ENCODE measurements around the gene DAGLB.
"Not testable (repeated sequence)": the region's sequence is repeated elsewhere in the genome, so short reads cannot be mapped to it uniquely, and the experiment has no call there.

Gene DAGLB

DNA sequence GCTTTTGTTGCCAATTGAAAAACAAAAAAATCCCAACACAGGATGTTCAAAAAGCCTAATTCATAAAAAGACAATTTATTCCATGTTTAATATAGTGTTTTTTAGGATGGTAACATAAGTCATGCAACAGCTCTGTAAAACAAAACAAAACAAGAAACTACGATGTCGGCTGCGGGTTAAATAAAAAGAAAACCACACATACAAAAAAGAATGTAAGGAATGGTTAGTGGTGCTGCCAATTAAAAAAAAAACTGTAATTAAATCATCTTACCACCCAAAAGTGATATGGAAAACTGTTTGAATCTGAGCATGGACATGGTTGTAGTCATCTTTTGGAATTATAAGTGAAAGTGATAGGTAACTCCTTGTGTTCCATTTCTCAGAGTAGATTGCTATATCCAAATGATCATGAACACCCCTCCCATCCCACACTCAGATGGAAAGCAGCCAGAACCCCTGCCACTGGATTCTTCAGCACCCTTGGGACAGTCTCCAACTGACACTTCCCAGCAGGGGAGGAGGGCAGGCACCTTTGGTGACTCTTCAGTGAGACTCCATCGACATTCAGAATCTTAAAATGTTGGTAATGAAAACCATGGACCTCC, 14.3 kb upstream of the DAGLB start:
- no peak for DNase-seq

DNA sequence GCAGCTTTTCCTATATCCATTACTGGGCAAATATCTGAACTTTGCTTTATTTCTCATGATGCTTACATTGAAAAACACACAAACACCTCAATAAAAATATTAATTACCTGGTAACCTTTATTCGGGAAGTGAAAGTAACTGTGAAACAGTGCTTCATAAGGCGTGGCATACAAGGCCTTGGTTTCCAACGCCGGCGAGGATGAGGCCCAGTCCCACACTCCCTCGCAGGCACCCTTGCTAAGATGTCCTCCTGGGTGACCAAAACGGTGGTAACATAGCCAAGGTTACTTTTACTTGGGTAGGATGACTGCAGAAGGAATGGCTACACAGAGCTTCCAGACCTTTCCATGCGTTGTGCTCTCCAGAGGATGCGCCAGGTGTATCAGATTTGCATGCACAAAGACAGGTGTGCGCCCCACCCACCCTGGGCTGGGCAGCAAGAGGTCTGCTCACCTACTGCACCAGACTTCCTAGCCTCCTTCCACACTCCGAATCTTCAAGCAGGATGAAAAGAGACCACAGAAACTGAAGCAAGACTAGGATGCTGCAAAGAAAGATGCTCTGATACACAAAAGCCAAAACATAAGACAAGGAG, 13.3 kb upstream of the DAGLB start:
- DNase-seq, result no peak

DNA sequence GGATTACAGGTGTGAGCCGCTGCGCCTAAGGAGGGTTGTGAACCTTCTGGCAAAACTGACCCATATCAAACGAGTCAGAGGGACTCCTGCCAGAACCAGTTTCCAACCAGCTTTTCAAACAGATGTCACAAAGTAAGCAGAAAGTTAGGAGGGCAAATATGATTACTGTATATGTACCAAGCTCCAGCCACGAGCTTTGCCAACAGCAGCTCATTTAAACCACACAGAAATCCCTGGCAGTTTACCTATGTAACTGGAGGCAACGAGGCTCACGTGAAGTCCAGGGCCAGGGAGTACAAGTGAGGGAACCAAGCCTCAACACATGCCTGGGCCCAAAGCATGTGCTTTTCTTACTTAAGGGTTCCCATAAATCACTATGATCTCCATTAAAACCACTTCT, 12.5 kb upstream of the DAGLB start:
- no peak for DNase-seq

DNA sequence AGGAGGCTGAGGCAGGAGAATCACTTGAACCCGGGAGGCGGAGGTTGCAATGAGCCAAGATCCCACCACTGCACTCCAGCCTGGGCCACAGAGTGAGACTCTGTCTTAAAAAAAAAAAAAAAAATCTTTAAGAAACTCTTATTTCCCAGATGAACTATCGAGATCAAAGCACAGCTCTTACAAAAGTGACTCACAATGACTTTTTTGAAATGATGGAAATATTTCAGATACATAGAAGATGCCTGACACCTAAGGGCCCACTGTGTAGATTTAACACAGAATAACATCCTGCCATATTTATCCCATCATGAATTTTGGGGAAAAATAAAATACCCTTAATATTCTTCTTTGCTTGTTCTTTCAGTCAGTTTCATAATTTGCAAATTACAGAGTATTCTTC, 10.9 kb upstream of the DAGLB start:
- DNase-seq, result not testable (repeated sequence)

DNA sequence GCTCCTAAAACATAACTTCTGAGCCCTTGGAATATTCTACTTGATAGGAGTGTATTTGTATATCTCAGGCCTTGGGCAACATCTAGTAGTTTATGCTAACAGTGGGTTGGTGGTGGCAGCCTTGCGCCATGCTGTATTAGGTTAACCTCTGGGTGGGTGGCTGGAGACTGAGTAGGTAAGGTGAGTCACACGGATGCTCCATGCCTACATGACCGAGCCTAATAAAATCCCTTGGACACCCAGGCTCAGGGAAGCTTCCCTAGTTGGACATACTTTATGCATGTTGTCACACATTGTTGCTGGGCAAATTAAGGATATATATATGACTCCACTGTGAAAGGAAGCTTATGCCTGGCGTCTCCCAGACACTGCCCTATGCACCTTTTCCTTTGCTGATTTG, 6.0 kb upstream of the DAGLB start:
- no peak for DNase-seq

- no peak for DNase-seq
Measured at GRCh38 chr7:6451224-6451705, 3.5 kb upstream of the DAGLB start.

GRCh38 chr7:6450591-6450990, 2.8 kb upstream of the DAGLB start:
- DNase-seq, result not testable (repeated sequence)

GRCh38 chr7:6449884-6450283, 2.1 kb upstream of the DAGLB start:
- not testable (repeated sequence) for DNase-seq

DNA sequence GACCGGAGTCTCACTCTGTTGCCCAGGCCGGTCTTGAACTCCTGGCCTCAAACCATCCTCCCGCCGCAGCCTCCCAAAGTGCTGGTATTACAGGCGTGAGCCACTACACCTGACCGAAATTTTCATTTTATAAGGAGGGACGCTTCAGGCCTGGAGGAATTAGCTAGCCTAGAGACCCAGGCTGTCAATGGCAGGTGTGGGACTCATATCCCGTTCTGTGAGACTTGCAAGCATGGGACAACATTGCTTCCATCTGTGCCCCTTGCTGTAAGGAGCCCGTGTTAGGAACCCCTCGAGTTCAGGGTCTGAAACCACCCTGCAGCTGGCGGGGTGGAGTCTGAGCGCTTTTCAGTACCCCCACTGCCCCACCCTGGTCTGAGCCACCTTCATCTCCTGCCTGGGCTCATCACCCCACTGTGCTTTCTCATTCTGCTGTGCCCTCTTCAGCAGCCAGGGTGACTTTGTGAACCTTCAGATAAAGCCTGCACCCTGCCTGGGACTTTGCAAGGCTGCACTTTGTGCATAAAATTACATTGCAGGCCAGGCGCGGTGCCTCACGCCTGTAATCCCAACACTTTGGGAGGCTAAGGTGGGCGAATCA, 1.3 kb upstream of the DAGLB start:
- no peak for DNase-seq

DNA sequence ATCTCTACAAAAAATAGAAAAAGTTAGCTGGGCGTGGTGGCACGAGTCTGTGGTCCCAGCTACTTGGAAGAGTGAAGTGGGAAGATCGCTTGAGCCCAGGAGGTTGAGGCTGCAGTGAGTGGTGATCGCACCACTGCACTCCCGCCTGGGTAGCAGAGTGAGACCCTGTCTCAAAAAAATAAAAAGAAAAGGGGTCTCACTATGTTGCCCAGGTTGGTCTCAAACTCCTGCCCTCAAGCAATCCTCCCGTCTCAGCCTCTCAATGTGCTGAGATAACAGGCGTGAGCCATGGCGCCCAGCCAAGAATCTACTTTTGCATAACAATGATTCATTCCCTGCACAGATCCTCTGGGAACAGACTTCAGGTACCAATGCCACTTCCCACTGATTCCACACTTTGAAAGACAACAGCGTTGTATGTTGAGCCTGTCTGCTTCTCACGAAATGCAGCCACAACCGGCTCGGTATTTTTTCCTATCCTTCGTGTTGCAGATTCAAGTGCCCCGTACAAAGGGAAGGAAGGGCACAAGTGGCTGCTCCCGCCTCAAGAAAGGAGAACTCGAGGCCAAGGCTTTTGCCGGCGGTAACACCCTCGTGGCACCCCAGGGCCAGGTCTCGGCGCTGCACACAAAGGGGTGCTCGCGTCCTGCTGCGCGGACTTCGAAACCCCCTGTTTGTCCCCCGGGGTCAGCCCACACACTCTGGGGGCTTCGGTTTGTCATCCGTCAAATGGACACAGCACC, 745 bp downstream of the DAGLB start:
- DNase-seq, result peak; percentile 80 to 86

DNA sequence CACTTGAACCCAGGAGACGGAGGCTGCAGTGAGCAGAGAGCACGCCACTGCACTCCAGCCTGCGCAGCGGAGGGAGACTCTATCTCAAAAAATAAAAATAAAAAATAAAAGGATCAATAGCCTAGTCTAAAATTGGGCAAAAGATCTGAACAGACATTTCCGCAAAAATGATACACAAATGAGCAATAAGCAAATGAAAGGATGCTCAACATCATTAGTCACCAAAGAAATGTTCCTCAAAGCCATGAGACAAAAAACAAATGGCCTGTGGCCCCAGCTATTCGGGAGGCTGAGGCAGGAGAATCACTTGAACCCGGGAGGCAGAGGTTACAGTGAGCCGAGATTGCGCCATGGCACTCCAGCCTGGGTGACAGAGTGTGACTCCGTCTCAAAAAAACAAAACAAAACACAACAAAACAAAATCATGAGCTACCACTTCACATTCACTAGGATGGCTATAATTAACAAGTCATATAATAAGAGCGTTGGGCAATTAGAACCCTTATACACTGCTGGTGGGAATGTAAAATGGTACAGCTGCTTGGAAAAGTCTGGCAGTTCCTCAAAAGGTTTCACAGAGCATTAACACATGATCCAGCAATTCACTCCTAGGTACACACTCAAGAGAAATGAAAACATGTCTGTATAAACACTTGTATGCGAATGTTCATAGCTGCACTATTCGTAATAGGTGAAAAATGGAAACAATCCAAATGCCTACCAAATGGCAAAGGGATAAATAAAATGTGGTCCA, 3.1 kb downstream of the DAGLB start:
- DNase-seq, result no peak

DNA sequence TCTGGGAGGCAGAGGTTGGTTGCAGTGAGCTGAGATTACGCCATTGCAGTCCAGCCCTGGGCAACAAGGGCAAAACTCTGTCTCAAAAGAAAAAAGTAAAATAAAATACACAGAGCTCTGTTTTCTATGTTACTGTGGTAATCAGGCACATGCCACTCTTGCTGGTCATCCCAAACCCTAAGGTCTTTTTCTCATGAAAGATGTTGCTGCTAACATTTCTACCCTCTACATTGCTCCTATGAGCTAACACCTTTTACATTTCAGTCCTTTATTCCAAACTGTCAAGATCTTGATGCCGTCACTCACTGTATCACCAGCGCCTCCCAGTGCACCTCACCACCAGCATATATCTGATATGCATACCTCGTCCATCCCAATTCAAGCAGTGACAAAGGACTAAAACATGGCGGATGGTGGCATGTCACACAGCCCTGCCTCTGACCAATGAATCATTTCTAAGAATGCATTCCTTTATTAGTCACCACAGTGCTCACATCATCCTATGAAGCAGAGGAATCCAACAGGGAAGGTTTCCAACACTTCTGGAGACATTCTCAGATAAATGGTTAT, 4.3 kb downstream of the DAGLB start:
- no peak for DNase-seq

- peak; percentile 37 to 53 for DNase-seq
Measured at GRCh38 chr7:6442114-6442513, 5.6 kb downstream of the DAGLB start.

GRCh38 chr7:6440381-6440780, 7.4 kb downstream of the DAGLB start:
- DNase-seq, result no peak

DNA sequence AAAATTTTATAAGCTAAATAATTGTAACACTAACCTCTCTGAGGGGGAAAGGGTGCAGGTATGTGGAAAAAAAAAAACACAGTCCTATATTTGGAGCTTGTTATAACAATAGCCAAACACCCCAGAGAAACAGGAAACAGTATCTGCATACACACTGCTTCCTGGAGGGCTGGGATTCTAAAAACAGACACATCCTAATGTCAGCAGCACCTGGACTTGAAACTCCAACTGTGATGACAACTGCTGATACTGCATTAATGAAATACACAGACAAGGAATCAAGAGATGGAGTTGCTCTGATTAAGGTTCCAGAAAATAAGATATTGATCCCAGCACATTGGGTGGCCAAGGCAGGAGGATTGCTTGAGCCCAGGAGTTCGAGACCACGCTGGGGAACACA, 9.3 kb downstream of the DAGLB start:
- no peak for DNase-seq

- peak in 1 of 2 donors; percentile 60 for DNase-seq
Measured at GRCh38 chr7:6437251-6437650, 10.5 kb downstream of the DAGLB start.

DNA sequence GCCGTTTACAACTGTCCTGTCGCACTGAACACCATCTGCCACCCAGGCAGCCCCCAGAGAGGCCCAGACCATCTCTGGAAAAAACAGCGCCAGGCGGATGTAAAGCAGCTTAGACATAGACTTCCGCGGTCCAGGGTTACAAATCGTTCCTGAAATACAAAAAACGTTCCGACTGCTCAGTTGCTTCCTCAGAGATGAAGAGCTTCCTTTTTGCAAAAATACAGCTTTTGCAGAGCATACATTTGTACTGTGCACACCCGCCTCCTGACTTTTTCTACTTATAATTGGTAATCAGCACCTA, 11.4 kb downstream of the DAGLB start:
- peak; percentile 78 to 85 for DNase-seq

DNA sequence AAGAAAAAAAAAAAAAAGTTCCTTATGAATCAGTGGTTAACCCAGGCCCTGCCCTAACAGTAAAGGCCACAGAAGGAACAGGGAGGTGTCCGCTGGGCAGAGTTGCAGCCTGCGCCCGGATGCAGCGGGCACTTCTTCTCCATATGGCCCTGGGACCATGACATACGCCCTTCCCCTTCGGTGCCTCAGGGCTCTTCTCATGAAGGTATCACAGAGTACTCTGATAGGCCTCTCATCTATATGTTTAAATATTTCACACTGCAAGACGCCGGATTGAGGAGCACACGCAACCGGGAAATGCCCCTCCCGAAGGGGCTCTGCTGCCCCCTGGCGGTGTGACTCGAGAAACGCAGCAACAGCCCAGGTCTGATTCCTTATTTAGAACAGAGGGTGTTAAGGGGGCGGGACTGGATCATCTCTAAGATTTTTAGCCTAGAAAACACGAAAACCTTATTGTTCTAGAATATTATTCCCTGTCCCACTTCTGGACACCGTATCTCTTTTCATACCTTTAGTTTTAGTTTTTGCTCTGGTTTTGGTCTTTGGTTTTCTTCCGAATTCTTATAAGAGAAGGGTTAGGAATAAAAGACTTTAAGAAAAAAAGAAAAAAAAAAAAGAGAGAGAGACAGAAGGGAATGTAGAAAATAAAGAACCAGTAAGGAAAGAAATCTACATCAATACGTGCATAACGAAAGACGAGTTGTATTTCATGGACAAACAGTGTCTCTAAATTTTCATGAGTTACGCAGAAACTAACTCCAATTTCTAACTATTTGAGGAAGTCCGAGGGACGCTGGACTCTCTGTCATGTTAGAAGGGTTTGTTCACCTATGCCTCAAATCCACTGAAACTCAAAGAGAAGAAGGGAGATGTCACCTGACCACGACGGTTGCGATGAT, 12.0 kb downstream of the DAGLB start:
- peak; percentile 89 to 96 for DNase-seq

DNA sequence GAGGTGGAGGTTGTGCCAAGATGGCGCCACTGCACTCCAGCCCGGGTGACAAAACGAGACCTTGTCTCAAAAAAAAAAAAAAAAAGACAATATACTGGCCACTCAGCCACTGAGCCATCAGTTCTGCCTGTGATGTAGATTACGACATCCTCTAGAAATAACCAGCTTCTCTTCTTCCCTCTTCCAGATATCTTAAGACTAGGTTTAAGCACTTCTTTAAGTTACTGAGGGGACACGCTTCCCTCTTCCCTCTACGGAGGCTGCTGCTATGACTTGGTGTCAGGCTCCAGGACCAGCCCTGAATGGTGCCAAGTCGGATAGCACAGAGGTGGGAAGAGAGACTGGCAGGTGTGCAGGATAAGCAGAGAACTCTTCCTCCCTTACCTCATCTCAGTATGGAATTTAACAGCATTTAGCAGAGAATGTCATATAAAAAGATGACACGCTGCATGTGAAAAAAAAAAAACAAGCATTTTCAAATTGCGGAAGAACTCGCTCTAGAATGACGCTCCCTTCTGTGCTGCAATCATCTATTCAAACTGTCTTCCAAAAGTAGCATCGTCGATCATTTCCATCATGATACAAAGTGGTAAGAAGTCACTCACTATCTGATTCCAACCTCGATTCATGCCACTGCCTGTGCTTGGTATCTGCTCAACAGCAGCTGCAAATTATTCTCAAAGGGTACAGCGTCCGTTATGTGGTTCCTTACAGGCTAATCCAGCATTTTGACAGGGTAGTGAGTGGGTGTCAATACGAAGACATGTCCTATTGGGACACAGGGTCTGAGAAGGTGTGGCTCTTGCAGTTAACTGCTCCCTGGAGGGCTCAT, 13.8 kb downstream of the DAGLB start:
- peak; percentile 85 to 91 for DNase-seq

- DNase-seq, result peak; percentile 24 to 46
Measured at GRCh38 chr7:6432781-6433180, 15.0 kb downstream of the DAGLB start.

DNA sequence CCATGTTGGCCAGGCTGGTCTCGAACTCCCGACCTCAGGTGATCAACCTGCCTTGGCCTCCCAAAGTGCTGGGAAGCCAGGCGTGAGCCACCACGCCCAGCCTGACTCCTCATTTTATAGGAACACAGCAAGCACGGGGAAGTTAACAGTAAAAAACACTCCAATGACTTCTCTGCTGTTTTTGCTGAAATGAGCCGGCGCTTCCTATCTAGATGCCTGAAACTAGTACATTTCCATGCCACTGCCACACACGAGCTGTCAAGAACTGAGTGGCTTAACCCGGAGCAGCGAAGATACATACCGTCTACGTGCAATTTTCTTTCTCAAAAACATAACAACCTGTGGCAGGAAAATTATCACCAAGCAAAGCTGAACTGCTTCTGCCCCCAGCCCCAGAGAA, 16.8 kb downstream of the DAGLB start:
- DNase-seq, result no peak
